Medulla oblongata (tissue), 1 donor: Measurements from ENCODE around the gene ANKRD36B.
"Not testable (repeated sequence)": the region's sequence is repeated elsewhere in the genome, so short reads cannot be mapped to it uniquely, and the experiment has no call there.

Experiments
- DNase-seq: peaks from one replicate; pipeline ENCODE4 v3.0.0-alpha.2; 2015; ENCODE audit errors: extremely low spot score

Gene ANKRD36B

DNA sequence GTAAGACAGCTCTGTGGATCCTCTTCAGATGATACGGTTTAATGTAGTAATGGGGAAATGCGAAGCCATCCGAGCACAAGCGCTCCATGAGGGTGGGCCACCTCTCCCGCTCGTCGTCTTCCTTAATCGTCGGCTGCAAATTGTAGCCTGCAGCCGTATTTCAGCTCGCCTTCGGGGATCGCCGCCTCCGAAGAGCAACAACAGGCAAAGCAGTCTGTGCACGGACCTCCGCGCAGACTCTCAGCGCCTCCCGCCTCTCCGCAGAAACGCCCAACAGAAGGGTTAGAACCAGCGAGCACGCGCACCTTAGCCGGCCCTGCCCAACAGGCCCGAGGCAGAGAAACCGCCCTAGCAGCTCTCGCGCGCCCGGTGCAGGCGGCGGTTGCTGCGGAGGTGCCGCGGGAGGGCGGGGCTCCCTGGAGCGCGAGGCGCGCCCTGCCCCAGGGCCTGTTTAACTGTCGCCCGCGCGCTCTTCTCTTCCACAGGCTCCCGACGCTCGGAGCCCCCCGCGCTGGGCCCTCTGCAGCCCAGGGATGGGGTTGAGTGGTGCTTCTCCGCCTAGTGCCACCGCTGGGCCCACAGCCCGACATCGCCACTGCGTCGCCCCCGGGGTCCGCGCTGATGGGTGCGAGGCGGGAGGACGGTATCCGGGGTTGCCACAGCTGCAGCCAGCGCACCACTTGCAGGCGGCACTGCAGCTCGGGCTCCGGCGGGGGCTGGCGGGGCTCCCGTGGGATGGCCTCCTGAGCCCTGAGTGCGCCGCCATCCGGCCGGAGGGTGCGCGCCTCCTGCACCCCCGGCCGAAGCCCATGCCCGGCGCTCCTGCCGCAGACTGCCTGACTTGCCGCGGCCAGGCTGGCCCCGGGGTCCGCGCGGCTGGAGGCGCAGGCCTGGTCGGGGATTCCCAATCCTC, at the start of gene ANKRD36B:
Gene ANKRD36B (minus strand): TSS at position 280 of the 913 bp plus-strand sequence. CDS start 192 bp downstream, at position 88.
- peak; percentile 19 for DNase-seq

DNA sequence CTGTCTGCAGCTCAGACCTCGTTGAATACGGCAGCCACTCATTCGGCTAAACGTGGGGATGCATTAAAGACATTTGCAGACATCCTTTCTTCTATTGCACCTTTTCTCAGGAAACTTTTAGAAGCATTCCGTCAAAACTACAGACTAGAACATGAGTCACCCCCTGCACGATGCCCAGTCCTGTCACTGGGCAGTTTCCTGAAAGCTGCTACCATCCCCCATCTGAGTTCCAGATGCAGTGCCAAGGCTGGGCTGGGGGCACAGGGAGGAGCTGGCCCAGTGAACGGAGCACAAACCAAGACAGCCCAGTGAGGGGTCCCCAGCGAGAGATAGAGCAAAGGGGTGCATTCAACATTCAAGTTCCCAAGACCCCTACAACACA, 36.4 kb upstream of the ANKRD36B start:
- not testable (repeated sequence) for DNase-seq

DNA sequence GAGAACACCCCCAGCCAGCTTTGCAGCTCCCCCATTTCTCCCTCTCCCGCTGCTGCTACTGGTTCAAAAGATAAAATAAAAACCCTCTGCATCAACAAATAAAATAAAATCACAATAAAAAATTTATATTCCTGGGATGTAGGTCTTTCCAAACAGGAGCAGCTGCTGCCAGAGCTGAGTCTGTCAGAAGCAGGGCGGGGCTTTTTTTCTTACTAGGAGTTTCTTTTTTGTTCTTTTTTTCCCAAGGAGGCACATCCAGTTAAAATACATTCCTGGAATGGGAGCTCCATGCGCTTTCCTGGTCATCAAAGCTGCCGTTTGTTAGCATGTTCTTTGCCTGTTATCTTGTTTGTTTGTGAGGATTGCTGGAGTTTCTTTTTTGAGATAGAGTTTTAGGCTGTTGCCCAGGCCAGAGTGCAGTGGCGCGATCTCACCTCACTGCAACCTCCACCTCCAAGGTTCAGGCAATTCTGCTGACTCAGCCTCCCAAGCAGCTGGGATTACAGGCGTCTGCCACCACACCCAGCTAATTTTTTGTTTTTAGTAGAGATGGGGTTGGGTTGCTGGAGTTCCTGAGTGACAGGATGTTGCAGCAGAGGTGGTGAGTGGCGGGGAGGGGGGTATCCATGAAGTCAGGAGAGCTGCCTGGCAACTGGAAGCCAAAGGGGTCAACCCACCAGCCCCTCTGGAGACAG, 35.8 kb upstream of the ANKRD36B start:
- DNase-seq = not testable (repeated sequence)

DNA sequence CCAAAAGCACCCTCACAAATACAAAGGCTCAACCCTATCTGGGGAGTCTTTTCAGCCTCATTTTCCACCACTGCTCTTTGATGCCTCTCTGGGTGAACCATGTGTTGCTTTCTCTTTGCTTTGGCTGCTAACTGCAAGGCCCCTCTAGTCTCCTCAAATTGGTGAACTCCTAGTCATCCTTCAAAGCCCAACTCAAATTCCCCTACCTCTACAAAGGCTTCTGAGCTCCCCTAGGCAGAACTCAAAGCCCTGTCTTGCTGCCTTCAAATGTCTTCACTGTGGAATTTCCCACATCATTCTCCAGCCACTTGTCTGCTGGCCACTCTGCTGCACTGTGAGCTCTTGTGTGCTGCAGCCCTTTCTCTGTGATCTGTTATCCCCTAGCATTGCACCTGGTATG, 33.3 kb upstream of the ANKRD36B start:
- not testable (repeated sequence) for DNase-seq

DNA sequence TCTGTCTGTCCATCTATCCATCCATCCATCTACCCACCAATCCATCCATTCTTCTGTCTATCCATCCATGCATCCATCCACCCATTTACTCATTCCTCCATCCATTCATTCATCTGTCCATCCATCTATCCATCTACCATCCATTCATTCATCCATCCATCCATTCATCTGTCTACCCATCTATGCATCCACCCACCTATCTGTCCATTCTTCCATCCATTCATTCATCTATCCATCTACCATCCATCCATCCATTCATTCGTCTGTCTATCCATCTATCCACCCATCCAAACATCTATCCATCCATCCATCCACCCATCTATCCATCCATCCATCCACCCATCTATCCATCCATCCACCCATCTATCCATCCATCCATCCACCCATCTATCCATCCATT, 30.8 kb upstream of the ANKRD36B start:
- not testable (repeated sequence) for DNase-seq

DNA sequence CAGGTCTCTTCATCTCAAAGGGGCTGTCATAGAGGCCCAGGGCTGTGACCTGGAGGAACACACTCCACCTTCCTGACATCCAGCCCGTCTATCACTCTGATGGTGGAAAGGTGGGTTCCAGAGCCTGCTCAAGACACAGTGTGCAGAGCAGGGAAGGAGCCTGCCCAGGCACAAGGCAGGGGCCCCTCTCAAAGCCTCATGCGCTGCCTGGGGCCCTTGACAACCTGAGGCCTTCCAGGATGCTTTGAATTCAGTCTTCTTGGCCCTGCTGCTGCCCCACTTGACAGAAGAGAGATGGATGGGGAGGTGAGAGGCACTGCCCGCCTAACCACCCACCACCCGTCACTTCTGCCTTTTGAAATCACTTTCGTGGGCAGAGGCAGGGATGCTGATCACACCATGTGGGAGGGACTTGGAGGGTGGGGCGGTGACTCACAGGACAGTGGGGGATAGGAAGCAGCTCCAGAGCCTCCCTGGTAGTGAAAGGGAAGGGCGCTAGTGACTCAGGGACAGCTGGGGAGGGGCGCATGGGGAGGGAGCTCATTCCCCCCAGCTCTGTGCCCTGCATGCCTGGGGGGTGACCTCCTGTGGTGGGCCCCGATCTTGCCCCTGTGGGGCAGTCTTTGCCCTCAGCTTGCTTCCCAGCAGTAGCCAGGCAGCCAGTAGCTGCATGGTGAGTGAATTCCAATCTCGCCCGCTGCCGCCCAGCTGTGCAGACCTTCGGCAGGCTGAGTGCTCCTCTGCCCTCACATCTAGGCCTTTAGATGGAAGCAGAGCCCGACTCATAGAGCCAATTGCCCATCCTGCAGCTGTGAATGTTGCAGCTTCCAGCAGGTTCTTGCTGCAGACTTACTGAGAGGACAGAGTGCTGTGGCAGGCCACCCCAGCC, 29.5 kb upstream of the ANKRD36B start:
- DNase-seq = not testable (repeated sequence)

GRCh38 chr2:97617911-97618310, 28.2 kb upstream of the ANKRD36B start:
- no peak for DNase-seq

DNA sequence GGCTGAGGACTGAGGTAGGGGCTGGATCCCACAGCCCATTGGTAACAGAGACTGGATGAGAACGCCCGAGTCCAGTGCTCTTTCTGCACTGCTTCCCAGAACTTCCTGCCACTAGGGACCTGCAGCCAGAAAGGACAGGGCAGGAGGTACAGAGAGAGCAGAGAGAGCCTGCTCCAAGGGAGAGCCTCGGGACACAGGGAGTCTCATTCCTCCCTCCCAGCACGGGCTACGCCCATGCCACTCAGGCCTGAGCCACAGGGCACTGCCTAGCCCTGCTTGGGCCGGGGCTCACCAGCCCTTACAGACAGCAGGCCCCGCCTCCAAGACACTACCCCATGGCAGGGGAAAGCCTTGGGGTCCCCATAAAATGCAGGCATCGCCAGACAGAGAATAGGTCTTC, 26.1 kb upstream of the ANKRD36B start:
- DNase-seq = not testable (repeated sequence)

- not testable (repeated sequence) for DNase-seq
Measured at GRCh38 chr2:97611895-97612294, 22.2 kb upstream of the ANKRD36B start.

DNA sequence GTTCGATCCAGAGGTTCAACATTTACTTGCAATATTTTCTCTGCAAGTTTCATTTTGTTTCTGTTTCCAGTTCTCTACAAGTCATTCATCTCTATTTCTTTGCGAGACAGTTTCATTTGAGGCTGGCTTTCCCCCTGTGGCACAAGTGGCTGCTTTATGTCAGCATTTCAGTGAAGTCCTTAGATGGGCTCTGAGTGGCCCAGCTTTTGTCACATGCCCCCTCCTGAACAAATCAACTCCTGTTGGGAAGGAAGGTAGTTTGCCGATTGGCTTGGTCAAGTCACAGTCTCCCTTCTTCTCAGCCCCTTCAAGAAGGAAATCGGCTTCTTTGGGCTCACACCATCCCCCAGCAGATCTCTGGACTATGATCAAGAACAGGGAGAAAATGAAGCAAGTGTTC, 19.1 kb upstream of the ANKRD36B start:
- not testable (repeated sequence) for DNase-seq

DNA sequence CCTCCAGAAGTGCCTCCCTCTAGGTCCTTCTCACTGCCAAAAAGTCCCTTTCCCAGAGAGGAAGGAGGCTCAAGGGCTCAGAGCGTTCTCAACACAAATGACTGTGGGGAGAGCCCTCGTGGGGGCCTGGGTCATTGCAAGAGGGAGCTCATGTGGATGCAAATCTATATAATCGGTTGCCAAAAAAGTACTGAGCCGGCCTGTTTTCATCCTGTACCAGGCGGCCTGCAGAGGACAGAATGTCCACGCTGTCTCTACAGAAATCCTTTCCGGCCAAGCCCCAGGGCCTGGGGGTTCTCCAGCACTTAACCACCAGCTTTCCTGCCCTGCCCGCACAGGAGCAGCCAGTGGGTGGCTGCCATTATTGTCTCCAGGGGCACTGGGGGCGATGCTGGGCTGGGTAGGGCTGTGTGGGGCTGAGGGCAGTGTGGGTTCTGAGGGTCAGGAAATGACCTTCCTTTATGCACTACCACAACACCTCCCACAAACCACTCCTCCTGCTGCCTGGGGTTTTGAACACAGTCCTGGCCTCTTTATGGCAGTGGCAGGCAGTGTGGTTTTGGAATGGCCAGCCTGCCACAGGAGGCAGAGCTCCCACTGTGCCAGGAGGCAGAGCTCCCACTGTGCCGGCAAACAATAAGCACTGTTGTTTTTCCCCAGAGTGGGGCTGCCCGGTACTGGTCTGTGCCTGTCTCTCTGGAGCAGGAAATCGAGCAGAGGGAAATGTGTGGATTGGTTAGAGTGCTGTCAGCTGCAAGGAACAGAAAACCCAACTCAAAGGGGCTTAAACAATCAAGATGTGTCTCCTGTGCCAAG, 16.1 kb upstream of the ANKRD36B start:
- DNase-seq = peak; percentile 20

DNA sequence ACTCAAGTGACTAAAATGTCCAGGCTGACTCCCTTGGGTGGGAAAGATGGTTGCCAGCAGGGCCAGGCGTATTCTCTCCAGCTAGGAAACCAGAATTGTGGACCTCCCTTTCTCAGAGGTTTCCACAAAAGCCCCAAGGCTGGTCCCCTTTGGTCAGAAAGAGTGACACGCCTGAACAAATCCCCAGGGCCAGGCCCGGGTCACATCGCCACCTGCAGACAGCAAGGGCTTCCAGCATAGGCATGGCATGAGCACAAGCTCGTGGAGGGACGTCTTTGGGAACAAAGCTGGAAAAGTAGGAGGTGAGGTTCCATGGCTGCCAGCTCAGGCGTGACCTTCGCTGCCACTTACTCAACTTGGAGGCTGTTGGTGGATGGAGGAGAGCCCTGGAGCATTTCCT, 15.4 kb upstream of the ANKRD36B start:
- not testable (repeated sequence) for DNase-seq

DNA sequence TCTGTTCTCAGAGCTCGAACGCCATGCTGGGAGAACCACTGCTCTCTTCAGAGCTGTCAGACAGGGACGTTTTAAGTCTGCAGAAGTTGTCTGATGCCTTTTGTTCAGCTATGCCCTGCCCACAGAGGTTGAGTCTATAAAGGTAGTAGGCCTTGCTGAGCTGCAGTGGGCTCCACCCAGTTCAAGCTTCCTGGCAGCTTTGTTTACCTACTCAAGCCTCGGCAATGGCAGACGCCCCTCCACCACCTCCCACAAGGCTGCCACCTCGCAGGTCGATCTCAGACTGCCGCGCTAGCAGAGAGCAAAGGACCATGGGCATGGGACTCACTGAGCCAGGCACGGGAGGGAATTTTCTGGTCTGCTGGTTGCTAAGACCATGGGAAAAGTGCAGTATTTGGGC, 11.9 kb upstream of the ANKRD36B start:
- DNase-seq = not testable (repeated sequence)

DNA sequence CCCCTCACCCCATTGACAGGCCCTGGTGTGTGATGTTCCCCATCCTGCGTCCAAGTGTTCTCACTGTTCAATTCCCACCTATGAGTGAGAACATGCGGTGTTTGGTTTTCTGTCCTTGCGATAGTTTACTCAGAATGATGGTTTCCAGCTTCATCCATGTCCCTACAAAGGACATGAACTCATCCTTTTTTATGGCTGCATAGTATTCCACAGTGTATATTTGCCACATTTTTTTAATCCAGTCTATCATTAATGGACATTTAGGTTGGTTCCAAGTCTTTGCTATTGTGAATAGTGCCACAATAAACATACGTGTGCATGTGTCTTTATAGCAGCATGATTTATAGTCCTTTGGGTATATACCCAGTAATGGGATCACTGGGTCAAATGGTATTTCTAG, 6.5 kb upstream of the ANKRD36B start:
- DNase-seq = not testable (repeated sequence)

GRCh38 chr2:97593520-97593919, 3.8 kb upstream of the ANKRD36B start:
- DNase-seq = not testable (repeated sequence)

GRCh38 chr2:97590515-97591394, 1.1 kb upstream of the ANKRD36B start:
- peak; percentile 96 for DNase-seq

GRCh38 chr2:97589257-97589597, 450 bp downstream of the ANKRD36B start:
- not testable (repeated sequence) for DNase-seq

DNA sequence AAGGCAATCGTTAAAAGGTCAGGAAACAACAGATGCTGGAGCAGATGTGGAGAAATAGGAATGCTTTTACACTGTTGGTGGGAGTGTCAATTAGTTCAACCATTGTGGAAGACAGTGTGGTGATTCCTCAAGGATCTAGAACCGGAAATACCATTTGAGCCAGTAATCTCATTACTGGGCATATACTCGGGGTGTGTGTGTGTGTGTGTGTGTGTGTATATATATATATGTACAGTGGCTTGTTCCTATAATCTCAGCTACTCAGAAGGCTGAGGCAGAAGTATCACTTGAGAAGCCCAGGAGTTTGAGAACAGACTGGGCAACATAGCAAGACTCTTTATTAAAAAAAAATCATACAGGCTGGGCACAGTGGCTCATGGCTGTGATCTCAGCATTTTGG, 24.0 kb downstream of the ANKRD36B start:
- DNase-seq = not testable (repeated sequence)

- DNase-seq = not testable (repeated sequence)
Measured at GRCh38 chr2:97552406-97552805, 37.3 kb downstream of the ANKRD36B start.

DNA sequence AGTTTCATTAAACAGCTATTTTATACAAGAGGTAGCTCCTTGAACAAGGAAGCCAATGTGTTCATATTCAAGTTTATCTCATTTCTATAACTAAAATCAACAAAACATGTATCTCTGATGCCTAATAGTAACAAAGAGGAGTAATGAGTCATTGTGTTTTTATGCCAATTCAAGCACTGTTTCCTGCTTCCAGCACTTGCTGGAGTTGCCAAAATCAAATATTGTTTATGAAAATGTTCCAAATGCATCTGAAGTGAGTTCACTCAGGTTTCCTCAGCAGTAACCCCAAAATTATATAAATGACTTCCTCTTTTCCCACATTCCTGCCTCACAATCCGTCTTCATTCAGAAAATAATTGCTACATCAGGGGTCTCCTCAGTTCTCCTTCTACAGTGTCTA, 39.2 kb downstream of the ANKRD36B start:
- not testable (repeated sequence) for DNase-seq
